Nasal cavity respiratory epithelium epithelial cell of viscerocranial mucosa (primary cell): ENCODE data around the gene APC2. TPM values are rescaled to one million over a fixed set of nuclear protein-coding genes. Genes with fewer than 3 reads are reported as not detected.

ENCODE experiments used
- total RNA-seq: library from RNA; depleted of rRNA; stranded (reverse); fragments of >200 nt; gene quantifications from 2 replicates; pipeline ENCODE4 v1.2.3, GENCODE V29; 2014

Gene APC2
- 0.14 and 0.34 TPM in 2 replicates for total RNA-seq

GRCh38 chr19:1449467-1450442 is at the start of gene APC2:
Gene APC2, plus strand, starts transcription at chr19:1450121. Its CDS starts 2,881 bp downstream, at chr19:1453002.

GRCh38 chr19:1401138-1401888 is 48.6 kb upstream of the APC2 start, which contains the start of gene GAMT:
Gene GAMT, minus strand, starts transcription at chr19:1401542. Its CDS starts 66 bp downstream, at chr19:1401476.

GRCh38 chr19:1407528-1408299 is 42.2 kb upstream of the APC2 start, which contains the start of gene DAZAP1:
Gene DAZAP1, plus strand, starts transcription at chr19:1407586. Its CDS starts 188 bp downstream, at chr19:1407774.

GRCh38 chr19:1438035-1438932 is 11.6 kb upstream of the APC2 start, which contains the start of gene RPS15:
Gene RPS15, plus strand, starts transcription at chr19:1438396. Its CDS starts 30 bp downstream, at chr19:1438426.

GRCh38 chr19:1478934-1479707 is 29.2 kb downstream of the APC2 start, which contains the start of gene C19orf25:
Gene C19orf25, minus strand, starts transcription at chr19:1479215. Its CDS starts 312 bp downstream, at chr19:1478903.

GRCh38 chr19:1490311-1491113 is 40.6 kb downstream of the APC2 start, which contains the start of gene PCSK4:
Gene PCSK4, minus strand, starts transcription at chr19:1490350. Its CDS starts 4 bp downstream, at chr19:1490346.

GRCh38 chr19:1491114-1491848 is 41.4 kb downstream of the APC2 start, which contains the start of gene REEP6:
Gene REEP6, plus strand, starts transcription at chr19:1491181. Its CDS starts 89 bp downstream, at chr19:1491270.

GRCh38 chr19:1512671-1513498 is 63.0 kb downstream of the APC2 start, which contains the start of gene ADAMTSL5:
Gene ADAMTSL5, minus strand, starts transcription at chr19:1513019. Its CDS starts 2,076 bp downstream, at chr19:1510943.

Other genes with a start within 250 kb of the APC2 start
- 110 and 132 TPM in 2 replicates for gene STK11, start 244.3 kb upstream of the APC2 start, total RNA-seq
- gene CBARP, start 212.1 kb upstream of the APC2 start, total RNA-seq, result 2.4 and 6.0 TPM in 2 replicates
- gene ATP5F1D, start 208.4 kb upstream of the APC2 start, total RNA-seq, result 6.5 and 28.9 TPM in 2 replicates
- 32.1 and 46.6 TPM in 2 replicates for gene MIDN, start 201.5 kb upstream of the APC2 start, total RNA-seq
- 82.7 and 181 TPM in 2 replicates for gene CIRBP, start 180.8 kb upstream of the APC2 start, total RNA-seq
- gene FAM174C, start 174.6 kb upstream of the APC2 start, total RNA-seq, result 22.5 and 35.5 TPM in 2 replicates
- gene EFNA2, start 164.2 kb upstream of the APC2 start, total RNA-seq, result not detected in 2 replicates
- gene NDUFS7, start 66.2 kb upstream of the APC2 start, total RNA-seq, result 64.0 and 67.3 TPM in 2 replicates
- gene GAMT, start 48.6 kb upstream of the APC2 start, total RNA-seq, result 2.4 and 26.9 TPM in 2 replicates
- 58.0 and 108 TPM in 2 replicates for gene DAZAP1, start 42.5 kb upstream of the APC2 start, total RNA-seq
- gene RPS15, start 11.7 kb upstream of the APC2 start, total RNA-seq, result 288 and 442 TPM in 2 replicates
- 29.7 and 32.3 TPM in 2 replicates for gene C19orf25, start 29.1 kb downstream of the APC2 start, total RNA-seq
- gene PCSK4, start 40.2 kb downstream of the APC2 start, total RNA-seq, result 0.68 and 1.2 TPM in 2 replicates
- 1.4 and 4.2 TPM in 2 replicates for gene REEP6, start 41.1 kb downstream of the APC2 start, total RNA-seq
- 3.1 and 8.6 TPM in 2 replicates for gene ADAMTSL5, start 62.9 kb downstream of the APC2 start, total RNA-seq
- not detected in 2 replicates for gene PLK5, start 74.0 kb downstream of the APC2 start, total RNA-seq
- 34.9 and 56.7 TPM in 2 replicates for gene MEX3D, start 118.2 kb downstream of the APC2 start, total RNA-seq
- gene MBD3, start 142.7 kb downstream of the APC2 start, total RNA-seq, result 85.4 and 101 TPM in 2 replicates
- 53.5 and 116 TPM in 2 replicates for gene UQCR11, start 155.3 kb downstream of the APC2 start, total RNA-seq
- 82.7 and 196 TPM in 2 replicates for gene TCF3, start 202.5 kb downstream of the APC2 start, total RNA-seq